Activated CD4-positive, alpha-beta T cell treated with anti-CD3 and anti-CD28 coated beads, Interleukin-2, amount 50 U/mL, for 1 hour (primary cell): ENCODE results near the gene HEATR5A.
"Not testable (repeated sequence)": the region's sequence is repeated elsewhere in the genome, so short reads cannot be mapped to it uniquely, and the experiment has no call there.

Experiments
- DNase-seq: peaks from one replicate; pipeline ENCODE4 v3.0.0-alpha.2; 2020

Gene HEATR5A

DNA sequence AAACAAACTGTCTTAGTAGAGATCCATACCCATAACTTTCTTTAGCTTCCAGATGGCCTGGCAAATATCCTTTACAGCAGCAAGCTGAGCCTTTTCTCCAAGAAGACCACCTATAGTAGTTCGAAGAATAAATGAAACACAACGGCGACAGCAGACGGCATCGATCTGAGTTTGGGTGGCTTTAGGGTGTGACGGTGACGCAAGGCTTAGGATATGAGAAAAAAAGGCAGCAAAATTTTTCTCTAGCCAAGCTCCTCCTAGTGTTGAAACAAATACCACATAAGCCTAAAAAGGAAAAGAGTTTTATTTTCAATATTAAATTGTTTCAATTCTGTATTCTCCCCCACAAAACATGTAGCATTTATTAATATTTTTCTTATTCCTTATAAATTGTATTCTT is 33.3 kb downstream of the HEATR5A start:
- DNase-seq, result no peak

DNA sequence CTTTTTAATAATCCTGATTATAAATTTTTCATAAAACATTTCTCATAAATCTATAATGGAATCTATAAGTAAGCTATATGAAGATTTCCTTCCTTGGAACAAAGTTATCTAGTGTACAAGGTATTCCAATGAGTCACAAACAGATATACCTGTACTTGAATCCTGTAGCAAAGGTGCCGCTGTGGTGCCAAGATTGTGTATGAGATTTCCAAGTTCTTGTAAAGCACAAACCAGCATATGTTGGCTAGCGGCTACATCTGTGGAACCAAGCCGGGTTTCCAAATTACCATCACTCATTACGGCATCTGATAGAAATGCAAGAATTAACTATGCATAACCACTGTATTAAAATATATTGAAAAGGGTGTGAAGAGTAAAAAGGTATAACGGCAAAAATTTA is 34.1 kb downstream of the HEATR5A start:
- no peak for DNase-seq

DNA sequence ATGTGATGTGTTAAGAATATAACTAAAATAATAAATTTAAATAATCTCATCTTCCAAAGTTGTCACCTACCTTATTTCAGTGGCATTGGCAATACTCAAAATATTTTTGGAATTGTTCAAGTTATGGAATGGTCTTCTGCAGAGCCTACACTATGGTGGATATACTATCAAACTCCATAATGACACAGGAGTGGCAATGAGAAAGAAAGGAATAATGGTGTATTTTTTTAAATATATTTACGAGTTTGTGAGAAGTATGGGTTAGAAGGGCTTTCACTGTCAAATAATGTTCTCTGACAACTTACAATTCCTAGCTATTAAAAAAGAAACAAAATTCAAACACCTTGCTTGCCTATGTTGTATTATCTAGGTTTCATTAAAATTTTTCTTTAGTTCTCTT is 38.1 kb downstream of the HEATR5A start:
- DNase-seq, result no peak

DNA sequence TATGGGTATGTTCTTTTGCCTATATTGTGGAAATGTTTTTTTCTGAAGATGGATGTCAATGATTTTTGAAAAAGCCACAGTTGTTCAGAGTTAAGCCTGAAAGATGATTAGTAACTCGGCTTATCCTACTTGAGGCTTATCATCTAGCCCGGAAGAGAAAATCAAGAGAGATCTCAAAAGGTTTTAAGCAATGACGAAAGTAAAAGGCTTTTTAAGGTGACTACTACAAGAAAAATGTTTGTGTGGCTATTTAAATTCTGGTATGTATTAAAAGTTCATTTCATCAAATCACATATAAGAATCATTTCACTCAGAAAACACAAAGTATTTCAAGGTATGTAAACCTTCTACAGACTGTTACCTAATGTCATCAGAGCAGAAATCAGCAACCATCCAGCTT is 40.2 kb downstream of the HEATR5A start:
- DNase-seq, result no peak

DNA sequence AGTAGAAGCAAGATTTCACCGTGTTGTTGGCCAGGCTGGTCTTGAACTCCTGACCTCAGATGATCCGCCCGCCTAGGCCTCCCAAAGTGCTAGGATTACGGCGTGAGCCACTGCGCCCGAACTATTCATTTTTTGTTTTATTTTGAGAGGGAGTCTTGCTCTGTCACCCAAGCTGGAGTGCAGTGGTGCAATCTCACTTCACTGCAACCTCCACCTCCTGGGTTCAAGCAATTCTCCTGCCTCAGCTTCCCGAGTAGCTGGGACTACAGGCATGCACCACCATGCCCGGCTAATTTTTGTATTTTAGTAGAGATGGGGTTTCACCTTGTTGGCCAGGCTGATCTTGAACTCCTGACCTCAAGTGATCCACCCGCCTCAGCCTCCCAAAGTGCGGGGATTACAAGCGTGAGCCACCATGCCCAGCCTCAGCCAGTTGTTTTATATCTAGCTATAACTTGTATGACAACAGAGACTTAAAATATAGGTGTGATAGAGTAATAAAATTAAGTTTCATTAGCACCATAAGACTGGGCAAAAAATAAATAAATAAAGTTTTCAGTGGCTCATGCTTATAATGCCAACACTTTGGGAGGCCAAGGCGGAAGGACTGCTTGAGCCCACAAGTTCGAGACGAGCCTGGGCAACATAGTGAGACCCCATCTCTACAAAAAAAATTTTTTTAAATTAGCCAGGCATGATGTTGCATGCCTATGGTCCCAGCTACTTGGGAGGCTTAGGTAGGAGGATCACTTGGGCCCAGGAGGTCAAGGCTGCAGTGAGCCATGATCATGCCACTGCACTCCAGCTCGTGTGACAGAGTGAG is 41.0 kb downstream of the HEATR5A start:
- DNase-seq, result not testable (repeated sequence)

DNA sequence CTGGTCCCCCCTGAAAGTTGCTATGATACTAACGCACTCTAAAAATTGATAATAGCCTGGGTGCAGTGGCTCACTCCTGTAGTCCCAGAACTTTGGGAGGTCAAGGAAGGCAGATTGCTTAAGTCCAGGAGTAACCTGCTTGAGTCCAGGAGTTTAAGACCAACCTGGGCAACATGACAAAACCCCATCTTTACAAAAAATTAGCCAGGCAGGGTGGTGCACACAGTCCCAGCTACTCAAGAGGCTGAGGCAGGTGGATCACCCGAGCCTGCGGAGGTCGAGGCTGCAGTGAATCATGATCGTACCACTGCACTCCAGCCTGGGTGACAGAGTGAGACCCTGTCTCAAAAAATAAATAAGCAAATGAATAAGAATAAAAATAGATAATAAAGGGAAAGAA is 42.9 kb downstream of the HEATR5A start:
- DNase-seq, result no peak

DNA sequence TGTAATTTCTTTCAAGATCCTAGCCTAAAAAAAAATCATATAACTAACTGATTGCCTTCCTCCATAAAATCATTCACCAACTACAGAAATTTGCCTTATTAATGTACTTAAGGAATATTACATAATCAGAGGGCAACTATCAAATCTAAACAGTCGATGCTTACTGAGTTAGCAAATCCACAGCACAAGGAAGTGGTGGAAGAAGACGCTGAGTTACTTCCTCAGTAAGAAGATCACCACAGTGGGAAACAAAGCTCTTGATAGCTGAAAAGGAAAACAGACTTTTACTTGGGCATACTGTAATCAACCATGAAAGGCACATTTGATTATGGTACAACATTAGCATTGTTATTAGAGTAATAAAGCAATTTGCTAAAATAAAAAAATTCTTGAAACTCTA is 48.7 kb downstream of the HEATR5A start:
- DNase-seq, result no peak

DNA sequence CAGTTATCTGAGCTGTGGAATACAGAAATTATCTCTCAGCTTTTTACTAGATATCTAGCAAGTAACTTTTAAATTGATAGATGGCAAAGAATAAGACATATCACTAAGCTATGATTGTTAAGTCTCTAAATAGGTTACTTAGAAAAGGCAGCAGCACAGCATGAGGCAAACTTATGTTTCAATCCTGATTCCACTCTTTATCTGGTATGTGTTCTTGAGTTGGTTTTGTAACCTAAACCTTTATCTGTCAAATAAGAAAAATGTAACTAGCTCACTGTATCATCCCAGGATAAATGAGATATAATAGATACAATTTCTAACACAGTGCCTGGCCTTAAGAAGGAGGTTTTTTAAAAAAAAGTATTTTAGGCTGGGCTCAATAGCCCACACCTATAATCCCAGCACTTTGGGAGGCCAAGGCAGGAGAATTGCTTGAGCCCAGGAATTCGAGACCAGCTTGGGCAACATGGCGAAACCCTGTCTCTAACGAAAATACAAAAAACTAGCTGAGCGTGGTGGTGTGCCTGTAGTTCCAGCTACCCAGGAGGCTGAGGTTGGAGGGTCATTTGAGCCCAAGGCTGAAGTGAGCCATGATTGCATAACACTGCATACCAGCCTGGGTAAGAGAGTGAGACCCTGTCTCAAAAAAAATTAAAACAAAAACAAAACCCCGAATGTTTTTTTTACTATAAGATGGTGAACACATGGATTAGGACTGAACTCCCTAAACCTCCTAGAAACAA is 56.8 kb downstream of the HEATR5A start:
- no peak for DNase-seq

DNA sequence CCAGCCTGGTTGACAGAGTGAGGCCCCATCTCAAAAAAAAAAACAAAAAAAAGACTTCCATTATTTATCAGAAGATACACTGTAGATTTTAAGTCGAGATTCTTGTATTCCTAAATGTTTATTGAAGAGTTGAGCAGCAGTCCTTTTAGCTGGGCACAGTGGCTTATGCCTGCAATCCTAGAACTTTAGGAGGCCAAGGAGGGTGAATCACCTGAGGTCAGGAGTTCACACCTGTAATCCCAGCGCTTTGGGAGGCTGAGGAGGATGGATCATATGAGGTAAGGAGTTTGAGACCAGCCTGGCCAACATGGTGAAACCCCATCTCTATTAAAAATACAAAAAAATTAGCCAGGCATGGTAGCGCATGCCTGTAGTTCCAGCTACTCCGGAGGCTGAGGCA is 57.6 kb downstream of the HEATR5A start:
- DNase-seq, result no peak

DNA sequence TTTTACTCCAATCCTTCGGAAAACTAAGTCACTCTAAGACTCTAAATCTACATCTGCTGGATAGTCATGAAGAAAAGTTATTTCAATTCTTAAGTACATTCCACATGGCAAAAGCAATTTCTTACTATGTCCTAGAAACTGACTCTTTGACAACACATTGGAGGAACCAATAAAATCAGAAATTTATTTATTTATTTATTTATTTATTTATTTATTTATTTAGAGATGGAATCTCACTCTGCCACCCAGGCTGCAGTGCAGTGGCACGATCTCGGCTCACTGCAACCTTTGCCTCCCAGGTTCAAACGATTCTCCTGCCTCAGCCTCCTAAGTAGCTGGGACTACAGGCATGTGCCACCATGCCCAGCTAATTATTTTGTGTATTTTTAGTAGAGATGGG is 58.6 kb downstream of the HEATR5A start:
- DNase-seq, result not testable (repeated sequence)

DNA sequence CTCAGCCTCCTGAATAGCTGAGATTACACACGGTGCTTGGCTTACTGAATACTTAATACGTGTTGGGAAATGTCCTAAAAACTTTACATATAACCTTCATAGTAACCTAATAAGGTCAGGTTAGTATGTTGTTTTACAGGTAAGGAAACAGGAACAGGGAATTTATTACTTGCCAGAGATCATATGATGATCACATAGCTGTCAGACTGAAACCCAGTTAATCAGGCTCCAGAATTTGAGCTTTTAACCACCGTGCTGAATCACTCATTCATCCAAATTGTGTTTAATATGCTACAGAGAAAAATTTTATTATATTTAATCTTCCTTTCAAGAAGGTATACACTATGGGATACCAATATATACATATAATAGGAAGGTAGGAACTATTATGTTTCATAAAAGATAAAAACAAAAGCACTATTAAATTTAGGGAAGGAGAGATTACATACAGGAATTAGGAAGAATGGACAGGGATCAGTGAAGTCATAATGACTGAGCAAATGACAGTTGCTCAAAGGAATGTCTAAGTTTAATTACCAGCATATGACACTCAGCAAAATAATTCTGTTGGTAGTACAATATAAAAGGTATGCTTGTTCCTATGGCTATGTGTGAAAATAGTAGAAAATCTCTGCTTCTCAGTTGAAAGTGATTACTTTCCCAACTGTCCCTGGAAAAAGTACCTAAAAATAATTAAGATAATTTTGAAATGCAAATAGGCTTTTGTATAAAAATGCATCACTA is 59.3 kb downstream of the HEATR5A start:
- no peak for DNase-seq

DNA sequence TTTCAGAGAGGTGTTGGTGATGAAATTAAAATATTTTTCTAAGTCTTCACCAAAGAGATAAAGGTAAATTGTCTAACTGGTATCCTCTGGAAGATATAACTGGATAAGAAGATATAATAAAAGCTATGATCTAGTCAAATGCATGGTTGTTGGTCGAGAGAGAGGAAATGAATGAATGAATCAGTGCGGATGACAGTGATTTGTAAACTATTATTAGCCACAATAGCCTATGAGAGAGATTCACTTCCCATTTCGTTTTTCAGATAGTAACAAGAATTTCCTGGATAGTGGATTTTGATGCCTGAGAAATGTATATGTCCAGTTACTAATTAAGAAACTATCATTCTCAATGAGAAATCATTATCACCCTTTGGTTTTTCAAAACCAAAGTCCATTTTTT is 63.1 kb downstream of the HEATR5A start:
- DNase-seq, result no peak

DNA sequence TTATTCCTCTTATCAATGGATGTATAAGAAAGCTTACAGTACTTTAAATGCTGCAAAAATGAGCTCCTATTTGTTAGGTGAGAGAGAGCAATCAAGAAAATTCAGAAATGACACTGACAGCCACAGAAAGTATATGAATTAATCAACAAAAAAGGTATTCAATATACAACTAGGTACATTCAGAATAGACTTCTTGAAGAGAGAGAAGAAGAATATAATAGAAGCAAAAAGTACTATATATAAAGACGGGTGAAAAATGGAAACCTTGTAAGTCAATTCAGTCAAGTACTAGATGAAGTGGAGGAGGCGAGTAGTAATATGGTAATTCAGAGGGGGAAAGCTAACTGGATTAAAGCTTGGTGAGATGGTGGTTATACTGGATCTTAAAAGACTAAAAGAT is 74.3 kb downstream of the HEATR5A start:
- DNase-seq, result no peak

DNA sequence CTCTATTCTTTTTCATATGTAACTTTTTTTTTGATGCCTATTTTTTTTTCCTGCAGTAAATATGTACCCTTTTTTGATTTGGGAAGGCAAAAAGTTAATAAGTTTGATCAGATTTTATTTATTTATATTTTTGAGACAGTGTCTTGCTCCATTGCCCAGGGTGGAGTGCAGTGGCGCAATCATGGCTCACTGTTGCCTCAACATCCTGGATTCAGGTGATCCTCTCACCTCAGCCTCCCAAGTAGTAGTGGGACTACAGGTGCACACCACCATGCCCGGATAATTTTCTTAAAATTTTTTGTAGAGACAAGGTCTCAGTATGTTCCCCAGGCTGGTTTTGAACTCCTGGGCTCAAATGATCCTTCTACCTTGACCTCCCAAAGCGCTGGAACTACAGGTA is 79.1 kb downstream of the HEATR5A start:
- no peak for DNase-seq

DNA sequence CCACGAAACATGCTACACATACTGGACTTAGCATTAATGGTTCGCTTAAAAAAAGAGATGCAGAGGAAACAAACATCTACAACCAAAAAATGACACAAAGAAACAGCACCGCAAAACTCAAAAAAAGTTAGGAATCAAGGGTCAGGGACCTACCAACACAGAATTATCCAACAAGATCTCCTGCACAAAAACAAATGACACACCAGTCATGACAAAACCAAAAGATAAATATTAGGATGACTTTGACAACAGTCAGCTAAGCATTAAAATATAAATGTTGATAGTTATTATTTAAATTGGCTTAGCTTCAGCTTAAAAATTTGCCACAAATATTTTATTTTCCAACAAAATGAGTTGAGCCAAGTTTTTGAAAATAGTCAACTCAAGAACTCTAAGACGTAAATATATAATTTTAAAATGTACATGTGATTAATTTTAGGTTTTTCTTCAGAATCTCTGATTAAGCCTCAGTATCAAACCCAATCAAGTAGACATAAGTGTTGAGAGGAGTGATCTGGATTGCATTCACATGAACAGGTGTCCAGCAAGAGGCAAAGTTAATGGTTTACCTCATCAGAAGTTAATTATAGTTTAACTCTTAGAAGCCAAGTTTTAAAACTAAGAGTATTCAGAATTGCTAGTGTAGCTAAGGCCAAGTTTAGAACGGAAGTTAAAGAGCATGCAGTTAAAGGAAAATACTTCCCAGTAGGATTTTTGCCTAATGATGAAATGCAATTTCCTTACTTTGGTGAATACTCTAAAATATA is 79.9 kb downstream of the HEATR5A start:
- DNase-seq, result no peak

DNA sequence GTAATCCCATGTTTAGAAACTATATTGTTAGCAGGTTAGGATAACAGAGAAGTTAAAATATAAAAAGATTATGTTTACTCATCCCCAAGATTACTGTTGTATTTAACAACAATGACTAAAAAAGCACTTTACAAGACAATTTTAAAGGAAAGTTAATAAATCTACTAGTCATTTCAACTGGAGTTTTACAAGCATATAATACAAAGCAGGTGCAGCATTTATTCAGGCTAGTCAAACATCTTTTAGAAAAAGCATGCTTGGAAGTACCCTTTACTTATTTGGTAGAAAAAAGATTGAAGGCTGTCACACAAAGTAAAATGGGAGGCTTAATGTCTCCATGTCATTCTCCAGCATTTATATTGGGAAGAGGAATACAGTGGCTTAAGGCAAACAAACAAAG is 80.6 kb downstream of the HEATR5A start:
- DNase-seq, result no peak

DNA sequence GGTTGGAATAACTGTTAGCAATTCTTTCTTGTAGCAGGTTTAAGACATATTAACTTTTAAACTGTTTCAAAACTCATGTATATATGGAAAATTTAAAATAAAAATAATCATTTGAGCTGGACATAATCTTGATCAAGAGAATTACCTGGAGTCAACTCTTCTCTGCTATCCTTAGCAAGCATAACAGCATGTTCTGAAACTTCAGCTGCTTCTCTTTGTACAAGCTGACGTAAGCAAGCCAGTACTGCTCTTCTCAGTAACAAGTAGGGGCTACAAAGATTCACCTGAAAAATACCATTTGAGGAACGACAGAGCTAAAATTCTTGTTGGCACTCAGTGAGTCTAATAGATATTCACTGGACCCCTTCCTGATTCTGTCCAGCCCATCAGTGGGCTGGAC is 83.0 kb downstream of the HEATR5A start:
- no peak for DNase-seq

DNA sequence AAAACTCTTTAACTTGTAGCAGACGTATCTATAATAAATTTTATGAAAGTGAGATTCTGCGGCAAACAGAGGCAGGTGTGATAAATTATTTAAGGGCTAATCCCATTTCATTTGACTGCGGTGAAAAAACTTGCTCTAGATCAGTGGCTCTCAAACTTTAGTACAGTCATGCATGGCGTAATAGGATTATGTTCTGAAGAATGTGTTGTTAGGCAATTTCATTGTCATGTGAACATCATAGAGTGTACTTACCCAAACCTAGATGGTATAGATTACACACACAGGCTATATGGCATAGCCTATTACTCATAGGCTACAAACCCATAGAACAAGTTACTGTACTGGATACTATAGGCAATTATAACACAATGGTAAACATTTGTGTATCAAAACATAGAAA is 83.7 kb downstream of the HEATR5A start:
- no peak for DNase-seq

DNA sequence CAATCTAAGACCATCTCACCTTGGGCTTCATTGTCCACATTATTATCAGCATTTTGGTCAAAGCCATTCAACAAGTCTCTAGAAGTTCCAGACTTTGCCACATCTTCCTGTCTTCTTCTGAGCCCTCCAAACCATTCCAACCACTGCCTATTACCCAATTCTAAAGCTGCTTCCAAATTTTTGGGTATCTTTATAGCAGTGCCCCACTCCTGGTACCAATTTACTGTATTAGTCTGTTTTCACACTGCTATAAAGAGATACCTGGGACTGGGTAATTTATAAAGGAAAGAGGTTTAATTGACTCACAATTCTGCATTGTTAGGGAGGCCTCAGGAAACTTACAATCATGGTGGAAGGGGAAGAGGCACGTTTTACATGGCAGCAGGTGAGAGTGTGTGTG is 89.0 kb downstream of the HEATR5A start:
- DNase-seq, result not testable (repeated sequence)

DNA sequence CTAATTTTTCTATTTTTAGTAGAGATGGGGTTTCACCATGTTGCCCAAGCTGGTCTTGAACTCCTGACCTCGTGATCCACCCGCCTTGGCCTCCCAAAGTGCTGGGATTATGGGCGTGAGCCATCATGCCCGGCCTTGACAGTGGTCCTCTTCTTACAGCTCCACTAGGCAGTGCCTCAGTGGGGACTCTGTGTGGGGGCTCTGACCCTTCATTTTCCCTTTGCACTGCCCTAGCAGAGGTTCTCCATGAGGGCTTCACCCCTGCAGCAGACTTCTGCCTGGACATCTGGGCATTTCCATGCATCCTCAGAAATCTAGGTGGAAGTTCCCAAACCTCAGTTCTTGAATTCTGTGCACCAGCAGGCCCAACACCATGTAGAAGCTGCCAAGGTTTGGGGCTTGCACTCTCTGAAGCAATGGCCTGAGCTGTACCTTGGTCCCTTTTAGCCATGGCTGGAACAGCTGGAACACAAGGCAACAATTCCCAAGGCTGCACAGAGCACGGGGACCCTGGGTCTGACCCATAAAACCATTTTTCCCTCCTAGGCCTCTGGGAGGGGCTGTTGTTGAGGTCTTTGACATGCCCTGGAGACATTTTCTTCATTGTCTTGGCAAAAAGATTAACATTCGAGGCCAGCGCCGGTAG is 90.4 kb downstream of the HEATR5A start:
- not testable (repeated sequence) for DNase-seq

DNA sequence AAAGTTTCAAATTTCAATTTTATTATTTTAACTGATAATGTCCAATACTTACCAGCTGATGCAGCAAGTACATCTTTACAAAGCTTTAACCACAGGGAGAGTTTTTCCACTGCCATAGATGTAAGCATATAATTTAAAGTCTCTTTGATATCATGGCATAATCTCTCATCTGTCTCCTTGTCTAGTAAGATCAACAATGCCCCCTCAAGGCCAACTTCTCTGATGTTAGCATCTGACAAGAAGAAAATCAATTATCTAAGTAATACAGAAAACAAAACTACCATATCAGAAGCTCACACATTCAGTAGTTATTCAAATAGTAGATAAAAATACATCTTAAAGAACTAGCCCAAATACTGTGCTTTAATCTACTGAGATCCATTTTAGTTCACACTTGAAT is 94.2 kb downstream of the HEATR5A start:
- DNase-seq, result no peak

DNA sequence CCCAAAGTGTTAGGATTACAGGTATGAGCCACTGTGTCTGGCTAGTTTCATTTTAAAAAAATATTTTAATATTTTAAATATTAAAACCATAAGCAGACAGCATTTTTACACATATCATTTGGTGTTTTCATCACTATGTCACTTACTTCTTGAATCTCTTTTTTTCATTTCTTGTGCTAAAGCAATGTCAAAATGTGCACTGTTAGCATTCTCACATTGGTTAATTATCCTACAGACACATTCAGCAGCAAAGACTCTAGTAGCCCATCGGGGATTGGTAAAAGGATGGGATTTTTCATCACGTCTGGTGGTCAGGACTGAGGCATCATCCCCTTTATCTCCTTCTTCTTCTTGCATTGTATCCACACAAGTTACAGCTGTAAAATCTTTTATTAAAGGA is 96.9 kb downstream of the HEATR5A start:
- DNase-seq, result no peak
